Hematopoietic multipotent progenitor cell treated with erythropoietin and hydrocortisone succinate and interleukin-3 and kit ligand, for 17 days (in vitro differentiated cells): Measurements from ENCODE around the gene CLEC4A.
"Not testable (repeated sequence)": the region's sequence is repeated elsewhere in the genome, so short reads cannot be mapped to it uniquely, and the experiment has no call there.

Experiments used
- DNase-seq: peaks from one replicate; pipeline ENCODE4 v3.0.0-alpha.2; 2015; ENCODE audit warnings: low spot score

The CLEC4A gene

DNA sequence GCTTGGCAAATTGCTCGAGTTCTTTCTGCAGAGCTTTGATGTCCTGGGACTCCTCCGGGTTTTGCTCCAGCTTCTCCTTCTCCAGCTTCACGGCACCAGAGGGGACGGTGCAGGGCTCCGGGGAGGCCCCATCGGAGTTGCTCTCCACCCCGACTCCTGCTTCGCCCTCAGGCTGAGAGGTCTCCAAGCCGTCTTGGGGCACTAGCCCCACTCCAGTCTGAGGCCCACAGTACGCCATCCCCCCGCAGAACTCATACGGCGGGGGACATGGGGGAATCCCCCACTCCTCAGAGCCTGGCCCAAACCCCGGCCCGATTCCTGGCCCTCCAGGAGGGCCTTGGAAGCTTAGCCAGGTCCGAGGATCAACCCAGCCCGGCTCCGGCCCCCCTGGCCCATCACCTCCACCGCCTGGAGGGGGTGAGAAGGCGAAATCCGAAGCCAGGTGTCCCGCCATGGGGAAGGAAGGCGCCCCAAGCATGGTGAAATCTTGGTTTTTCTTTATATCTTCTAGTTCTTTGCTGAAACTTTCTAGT lies 11.0 kb downstream of the CLEC4A start:
- not testable (repeated sequence) for DNase-seq

DNA sequence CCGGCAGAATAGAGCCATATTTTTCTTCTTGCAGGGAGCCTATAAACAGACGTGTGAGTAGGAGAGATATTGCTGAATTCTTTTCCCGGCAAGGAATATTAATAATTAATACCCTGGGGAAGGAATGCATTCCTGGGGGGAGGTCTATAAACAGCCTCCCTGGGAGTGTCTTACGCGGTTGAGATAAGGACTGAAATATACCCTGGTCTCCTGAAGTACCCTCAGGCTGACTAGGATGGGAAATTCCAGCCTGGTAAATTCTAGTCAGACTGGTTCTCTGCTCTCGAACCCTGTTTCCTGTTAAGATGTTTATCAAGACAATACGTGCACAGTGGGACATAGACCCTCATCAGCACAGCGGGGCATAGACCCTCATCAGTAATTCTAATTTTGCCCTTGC lies 18.2 kb downstream of the CLEC4A start:
- not testable (repeated sequence) for DNase-seq

DNA sequence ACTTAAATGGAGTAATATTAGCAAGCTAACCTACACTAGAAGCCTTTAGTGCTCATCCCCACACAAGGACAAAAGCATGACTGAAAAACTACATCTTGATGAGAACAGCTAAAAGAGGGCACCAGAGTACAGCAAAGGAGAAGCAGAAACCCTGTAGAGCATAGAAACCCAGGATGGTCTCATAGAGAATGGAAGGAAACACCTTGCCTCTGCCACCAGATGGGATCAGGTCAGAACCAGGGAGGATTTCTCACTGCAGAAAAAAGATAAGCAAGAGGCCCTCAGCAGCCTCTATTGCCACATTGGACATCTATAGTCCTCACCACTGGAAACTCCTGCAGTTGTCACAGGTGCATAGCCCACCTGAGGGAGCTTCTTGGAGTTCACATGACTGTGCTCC lies 19.8 kb downstream of the CLEC4A start:
- DNase-seq, result no peak

DNA sequence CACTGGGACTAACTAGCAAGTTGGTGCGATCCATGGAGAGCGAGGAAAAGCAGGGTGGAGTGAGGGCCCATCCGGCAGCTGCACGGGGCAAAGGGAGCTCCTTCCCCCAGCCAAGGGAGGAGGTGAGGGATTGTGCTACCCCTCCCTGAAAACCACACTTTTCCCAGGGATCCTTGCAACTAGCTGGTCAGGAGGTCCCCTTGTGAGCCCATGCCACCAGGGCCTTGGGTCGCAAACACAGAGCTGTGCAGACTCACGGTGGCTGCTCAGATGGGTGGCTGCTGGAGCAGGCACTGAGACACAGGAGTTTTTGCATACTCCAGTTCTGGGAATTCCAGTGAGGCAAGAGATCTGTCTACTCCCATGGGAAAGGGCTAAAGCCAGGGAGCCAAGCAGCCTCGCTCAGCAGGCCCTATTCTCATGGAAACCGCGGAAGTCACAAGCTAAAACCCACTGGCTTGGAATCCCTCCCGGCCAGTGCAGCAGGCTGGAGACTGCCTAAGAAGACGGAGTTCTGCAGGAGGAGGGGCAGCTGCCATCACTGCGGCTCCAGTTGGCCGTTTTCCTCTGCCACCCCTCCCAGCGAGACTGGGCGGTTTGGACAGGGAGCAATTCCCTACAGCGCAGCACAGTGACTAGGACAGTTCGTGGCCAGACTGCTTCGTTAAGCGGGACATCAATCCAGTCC lies 22.5 kb downstream of the CLEC4A start:
- no peak for DNase-seq

DNA sequence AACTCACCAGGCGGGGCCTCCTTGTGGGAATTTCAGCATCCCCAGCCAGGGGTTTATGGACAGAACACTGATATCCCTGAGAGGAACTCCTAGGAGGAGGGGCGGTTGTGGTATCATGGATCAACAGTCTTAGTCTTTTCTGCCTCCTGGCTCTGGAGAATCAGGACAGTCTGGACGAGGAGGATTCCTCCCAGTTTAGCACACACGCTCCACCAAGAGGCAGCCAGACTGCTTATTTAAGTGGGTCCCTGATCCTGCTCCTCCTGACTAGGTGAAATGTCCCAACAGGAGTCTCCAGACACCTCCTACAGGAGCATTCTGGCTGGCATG lies 23.0 kb downstream of the CLEC4A start:
- DNase-seq, result no peak

DNA sequence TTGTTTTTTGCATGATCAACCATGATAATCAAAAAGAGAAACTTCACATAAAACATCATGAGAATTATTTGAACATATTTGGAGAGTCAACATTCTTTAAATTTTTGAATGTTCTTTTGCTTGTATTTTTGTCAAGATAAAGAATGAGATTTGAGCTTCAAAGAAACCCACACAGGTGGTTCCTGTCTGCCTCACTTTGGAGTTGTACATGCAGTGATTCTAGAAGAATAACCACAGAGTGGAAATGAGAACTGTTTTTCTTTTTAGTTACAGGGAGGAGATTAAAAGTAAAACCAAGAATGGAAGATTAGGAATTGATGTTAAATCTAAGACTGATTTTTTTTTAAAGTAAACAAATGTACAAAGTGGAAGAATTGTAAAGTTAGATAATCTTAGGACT lies 31.1 kb downstream of the CLEC4A start:
- DNase-seq, result no peak

DNA sequence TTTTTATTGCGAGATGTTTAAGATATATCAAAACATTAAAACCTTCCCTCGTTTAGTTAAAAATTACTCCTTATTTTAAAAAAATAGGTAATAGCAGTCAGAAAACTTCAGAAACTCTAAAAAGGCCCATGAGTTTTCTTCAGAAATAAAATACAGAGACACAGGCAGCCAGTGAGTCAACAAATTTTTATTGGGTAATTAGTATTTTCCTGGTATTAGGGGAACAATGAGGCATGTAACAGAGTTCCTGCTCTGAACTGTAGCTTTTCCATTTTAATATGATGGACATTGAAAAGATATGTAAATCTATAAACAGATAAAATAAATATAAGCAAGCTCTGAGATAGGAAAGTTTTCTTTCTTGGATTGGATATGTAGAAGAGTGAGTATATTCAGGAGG lies 33.0 kb downstream of the CLEC4A start:
- no peak for DNase-seq

DNA sequence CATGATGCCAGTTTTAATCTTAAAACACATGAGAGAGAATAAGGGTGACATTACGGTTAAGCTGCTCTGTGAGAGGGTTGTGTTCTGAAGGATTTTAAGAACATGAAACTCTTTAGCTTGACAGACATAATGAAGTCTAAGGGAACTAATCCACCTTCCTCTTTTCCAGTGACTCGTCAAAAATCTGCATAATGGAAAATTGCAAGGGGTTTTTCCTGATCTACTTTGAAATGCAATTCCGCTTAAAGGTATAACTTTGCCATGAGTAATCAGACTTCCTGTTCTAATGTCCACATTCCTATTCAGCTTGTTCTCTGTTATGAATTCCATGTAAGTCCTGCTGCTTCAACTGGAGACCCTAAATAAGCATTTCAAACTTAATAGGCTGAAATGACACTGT lies 33.4 kb downstream of the CLEC4A start, which contains the start of gene ZNF705A:
Gene ZNF705A, plus strand, starts transcription at position 171 of the 400 bp plus-strand sequence. CDS start 15,611 bp downstream, outside the sequence.
- DNase-seq, result no peak

DNA sequence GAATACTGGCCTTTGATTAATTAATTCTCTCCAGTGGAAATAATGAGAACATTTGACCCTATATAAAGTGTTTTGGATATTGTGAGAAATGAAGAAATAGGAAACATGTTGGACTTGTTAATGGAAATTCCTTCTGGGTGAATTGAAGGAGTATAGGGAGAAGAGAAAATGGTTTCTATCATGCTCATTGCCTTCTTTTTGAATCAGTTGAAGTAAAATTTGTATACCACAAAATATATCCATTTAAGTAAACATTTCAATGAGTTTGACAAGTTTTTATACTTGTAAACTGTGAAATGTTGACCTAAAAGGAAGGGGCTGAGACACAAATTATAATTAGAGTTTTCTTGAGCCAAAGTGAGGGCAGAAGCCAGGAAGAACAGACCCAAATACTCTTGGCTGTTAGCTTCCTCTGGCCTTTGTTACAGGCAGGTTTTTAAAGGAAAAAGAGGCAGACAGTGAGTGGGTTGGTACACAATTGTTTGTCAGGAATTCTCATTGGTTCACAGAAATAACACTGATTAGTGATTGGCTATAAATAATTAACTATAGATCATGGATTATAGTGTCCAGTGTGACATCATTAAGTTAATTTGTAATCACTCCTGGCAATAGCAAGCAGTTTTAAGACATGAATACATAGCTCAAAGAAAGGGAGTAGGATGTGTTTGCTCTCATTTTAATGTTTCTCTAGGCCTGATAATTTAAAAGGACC lies 34.2 kb downstream of the CLEC4A start:
- DNase-seq, result no peak

DNA sequence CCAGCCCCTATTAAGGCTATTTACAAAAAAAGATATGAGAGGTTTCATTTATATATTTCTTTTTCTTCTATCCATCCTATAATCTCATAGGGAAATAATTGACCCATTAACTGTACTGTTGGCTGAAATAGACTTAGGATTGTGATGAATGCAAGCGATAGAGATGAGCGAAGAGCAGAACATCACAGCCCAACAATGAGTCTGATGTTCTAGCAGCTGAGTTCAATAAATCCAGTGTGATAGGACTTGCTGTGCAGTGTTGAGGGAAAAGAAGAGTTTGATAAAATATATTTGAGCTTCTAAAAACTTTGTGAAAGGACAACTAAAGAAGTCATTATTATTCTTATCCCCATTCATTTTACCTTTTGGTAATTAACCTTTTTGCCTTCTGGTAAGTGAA lies 49.5 kb downstream of the CLEC4A start:
- DNase-seq, result not testable (repeated sequence)

DNA sequence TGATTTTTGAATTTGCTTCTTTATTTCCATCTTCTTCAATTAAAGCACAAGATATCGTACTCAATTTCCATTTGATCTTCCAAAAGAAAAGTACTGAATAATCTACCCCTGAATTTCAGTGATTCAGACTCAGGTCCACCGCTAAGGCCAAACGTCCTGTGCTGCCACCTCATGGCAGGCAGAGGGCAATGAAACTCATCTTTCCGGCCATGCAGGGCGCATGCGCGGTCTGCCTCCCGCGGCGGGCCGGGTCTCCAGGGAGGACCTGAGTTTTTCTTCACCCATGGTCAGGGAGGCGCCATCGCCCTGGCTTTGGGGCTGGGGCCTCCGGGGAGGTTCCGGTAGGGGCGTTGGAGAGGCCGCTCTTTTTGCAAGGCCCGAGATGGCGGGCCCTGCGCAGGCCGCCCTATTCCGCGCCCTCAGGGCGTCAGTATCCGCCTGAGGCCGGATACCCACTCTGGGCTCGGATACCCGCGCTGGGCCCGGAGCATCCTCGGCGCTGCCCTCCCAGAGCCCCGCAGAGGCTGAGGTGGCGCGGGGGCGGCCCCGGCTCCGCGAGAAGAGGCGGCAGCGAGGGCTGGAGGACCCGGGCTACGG lies 56.7 kb downstream of the CLEC4A start:
- DNase-seq, result peak; percentile 56

DNA sequence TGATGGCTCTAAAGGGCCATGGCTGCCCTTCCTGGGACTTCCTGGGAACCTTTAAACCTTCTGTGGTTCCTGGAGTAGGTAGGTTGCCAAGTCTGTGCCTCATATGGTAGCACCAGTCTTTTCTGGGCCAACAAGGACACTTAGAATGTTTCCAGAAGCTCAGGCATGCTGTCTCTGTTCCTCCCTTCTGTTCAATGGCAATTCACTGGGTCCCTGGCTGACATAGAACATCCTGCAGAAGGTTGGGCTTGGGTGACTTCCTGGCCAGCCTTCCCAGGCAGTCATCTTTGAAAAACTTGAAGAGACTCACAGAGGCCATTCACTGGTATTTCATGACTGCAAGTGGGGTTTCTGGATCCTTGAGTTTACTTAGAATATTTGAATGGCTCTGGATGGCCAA lies 57.9 kb downstream of the CLEC4A start:
- not testable (repeated sequence) for DNase-seq

DNA sequence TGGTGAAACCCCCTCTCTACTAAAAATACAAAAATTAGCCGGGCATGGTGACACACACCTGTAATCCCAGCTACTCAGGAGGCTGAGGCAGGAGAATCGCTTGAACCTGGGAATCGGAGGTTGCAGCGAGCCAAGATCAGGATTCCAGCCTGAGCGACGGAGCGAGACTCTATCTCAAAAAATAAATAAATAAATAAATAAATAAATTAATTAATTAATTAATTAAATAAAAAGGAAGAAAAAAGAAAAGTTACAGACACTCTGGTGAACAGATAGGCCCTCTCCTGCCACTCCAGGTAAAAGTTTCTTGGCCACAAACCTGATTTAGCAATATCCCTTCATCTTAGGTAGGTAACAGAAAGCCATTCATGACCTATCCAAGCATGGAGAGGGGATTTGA lies 59.5 kb downstream of the CLEC4A start:
- not testable (repeated sequence) for DNase-seq

DNA sequence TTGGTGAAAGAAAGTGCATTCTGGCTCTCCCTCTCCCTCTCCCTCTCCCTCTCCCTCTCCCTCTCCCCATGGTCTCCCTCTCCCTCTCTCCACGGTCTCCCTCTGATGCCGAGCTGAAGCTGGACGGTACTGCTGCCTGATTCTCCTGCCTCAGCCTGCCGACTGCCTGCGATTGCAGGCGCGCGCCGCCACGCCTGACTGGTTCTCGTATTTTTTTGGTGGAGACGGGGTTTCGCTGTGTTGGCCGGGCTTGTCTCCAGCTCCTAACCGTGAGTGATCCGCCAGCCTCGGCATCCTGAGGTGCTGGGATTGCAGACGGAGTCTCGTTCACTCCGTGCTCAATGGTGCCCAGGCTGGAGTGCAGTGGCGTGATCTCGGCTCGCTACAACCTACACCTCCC lies 59.9 kb downstream of the CLEC4A start:
- not testable (repeated sequence) for DNase-seq

DNA sequence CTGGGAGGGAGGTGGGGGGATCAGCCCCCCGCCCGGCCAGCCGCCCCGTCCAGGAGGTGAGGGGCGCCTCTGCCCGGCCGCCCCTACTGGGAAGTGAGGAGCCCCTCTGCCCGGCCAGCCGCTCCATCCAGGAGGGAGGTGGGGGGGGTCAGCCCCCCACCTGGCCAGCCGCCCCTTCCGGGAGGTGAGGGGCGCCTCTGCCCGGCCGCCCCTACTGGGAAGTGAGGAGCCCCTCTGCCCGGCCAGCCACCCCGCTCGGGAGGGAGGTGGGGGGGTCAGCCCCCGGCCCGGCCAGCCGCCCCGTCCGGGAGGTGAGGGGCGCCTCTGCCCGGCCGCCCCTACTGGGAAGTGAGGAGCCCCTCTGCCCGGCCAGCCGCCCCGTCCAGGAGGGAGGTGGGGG lies 60.8 kb downstream of the CLEC4A start:
- not testable (repeated sequence) for DNase-seq

DNA sequence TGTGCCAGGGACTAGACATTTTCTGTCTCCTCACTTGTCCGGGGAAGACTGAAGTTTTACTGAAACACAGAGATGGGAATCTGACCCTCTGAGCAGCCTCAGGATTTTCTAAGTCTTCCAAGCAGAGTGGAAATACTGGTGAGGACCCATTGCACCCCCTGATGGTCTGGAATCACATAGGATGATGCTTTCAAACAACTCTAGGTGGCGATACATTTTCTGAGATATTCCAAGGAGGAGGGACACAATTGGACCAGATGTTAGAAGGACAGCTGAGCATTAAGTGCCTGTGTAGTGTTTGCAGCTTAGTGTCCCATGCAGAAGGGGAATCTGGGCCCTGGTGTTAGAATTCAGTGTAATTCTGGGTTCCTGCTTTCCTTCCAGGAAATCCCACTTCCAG lies 64.7 kb downstream of the CLEC4A start:
- not testable (repeated sequence) for DNase-seq
